HG03442 (cell line): ENCODE data around the gene FAM120B.

ENCODE experiments used
- ATAC-seq: cut with Tn5 transposase; IDR thresholded peaks from one replicate; pipeline ENCODE4 v1.9.1; 2021; ENCODE audit warnings: mild to moderate bottlenecking, moderate library complexity; ENCODE audit not compliant: unreplicated experiment

The FAM120B gene

GRCh38 chr6:170438861-170439260, 132.3 kb downstream of the FAM120B start:
- ATAC-seq = no peak

- no peak for ATAC-seq
Measured at GRCh38 chr6:170439366-170440361, 133.1 kb downstream of the FAM120B start.

- ATAC-seq = no peak
Measured at GRCh38 chr6:170440437-170440836, 133.9 kb downstream of the FAM120B start.

GRCh38 chr6:170441316-170441715, 134.8 kb downstream of the FAM120B start:
- no peak for ATAC-seq

- ATAC-seq = no peak
Measured at GRCh38 chr6:170442596-170442995, 136.0 kb downstream of the FAM120B start.

- no peak for ATAC-seq
Measured at GRCh38 chr6:170443151-170443662, 136.6 kb downstream of the FAM120B start.

- no peak for ATAC-seq
Measured at GRCh38 chr6:170444056-170444591, 137.6 kb downstream of the FAM120B start.

GRCh38 chr6:170444811-170445211, 138.3 kb downstream of the FAM120B start:
- no peak for ATAC-seq

GRCh38 chr6:170445487-170445886, 138.9 kb downstream of the FAM120B start:
- ATAC-seq = no peak

GRCh38 chr6:170445971-170446370, 139.4 kb downstream of the FAM120B start:
- no peak for ATAC-seq

- ATAC-seq = no peak
Measured at GRCh38 chr6:170446841-170447560, 140.4 kb downstream of the FAM120B start.

- ATAC-seq = no peak
Measured at GRCh38 chr6:170447561-170447930, 141.0 kb downstream of the FAM120B start.

- ATAC-seq = no peak
Measured at GRCh38 chr6:170448317-170448716, 141.8 kb downstream of the FAM120B start.

GRCh38 chr6:170448751-170449630, 142.4 kb downstream of the FAM120B start:
- no peak for ATAC-seq

- ATAC-seq = no peak
Measured at GRCh38 chr6:170449835-170450753, 143.5 kb downstream of the FAM120B start.

- ATAC-seq = no peak
Measured at GRCh38 chr6:170450916-170451761, 144.6 kb downstream of the FAM120B start.

GRCh38 chr6:170451762-170452651, 145.4 kb downstream of the FAM120B start:
- no peak for ATAC-seq
